H1 (cell line): Measurements from ENCODE around the gene NT5E. TPM values are rescaled to one million over a fixed set of nuclear protein-coding genes. Genes with fewer than 3 reads are reported as not detected.

Experiments used
- CTCF ChIA-PET: fragments of 300-600 bp; sonication (Branson Sonifier 250); formaldehyde crosslinking; loops from one replicate; lab custom pipeline; 2021; ENCODE audit not compliant: partially characterized antibody; lab: Charles Lee
- POLR2A ChIA-PET: fragments of 300-600 bp; sonication (Branson Sonifier 250); formaldehyde crosslinking; loops from one replicate; lab custom pipeline; 2021; ENCODE audit warnings: inconsistent platforms; ENCODE audit not compliant: partially characterized antibody; lab: Charles Lee
- DNase-seq, 2 experiments: peaks; one replicate each; pipeline versions ENCODE4 v3.0.0 to v3.0.0-alpha.2; 2010 to 2022; ENCODE audit warnings: low spot score in 2 of 2, low read depth in 1 of 2, mixed read lengths in 1 of 2
- FAIRE-seq: peaks from 2 replicates; lab custom pipeline; 2011; peaks lifted over from hg19 to GRCh38; lab: Jason Lieb, UNC
- H2AFZ ChIP-seq: 2 replicates; pipeline ENCODE4 v1.8.1; 2012; ENCODE audit warnings: low read length, inconsistent platforms
- H2AK5ac ChIP-seq: 2 replicates; pipeline ENCODE4 v1.6.1; 2013; ENCODE audit warnings: low read depth, low read length
- H2BK120ac ChIP-seq: replicated peaks from 2 replicates; pipeline ENCODE3; 2013; ENCODE audit warnings: low read depth, low read length, inconsistent platforms
- H2BK12ac ChIP-seq: 2 replicates; pipeline ENCODE4 v1.6.1; 2013; ENCODE audit warnings: low read depth, low read length
- H2BK15ac ChIP-seq: 2 replicates; pipeline ENCODE4 v1.6.1; 2013; ENCODE audit warnings: low read length
- H2BK20ac ChIP-seq: 2 replicates; pipeline ENCODE4 v1.6.1; 2013; ENCODE audit warnings: low read length
- H2BK5ac ChIP-seq: 2 replicates; pipeline ENCODE4 v1.6.1; 2013; ENCODE audit warnings: low read depth, low read length
- H3K14ac ChIP-seq: 2 replicates; pipeline ENCODE4 v1.6.1; 2013; ENCODE audit warnings: inconsistent platforms; ENCODE audit not compliant: insufficient read length
- H3K18ac ChIP-seq: 2 replicates; pipeline ENCODE4 v1.6.1; 2013; ENCODE audit warnings: low read length; ENCODE audit errors: extremely low read depth
- H3K23ac ChIP-seq: 2 replicates; pipeline ENCODE4 v1.6.1; 2013; ENCODE audit warnings: inconsistent platforms; ENCODE audit not compliant: insufficient read length
- H3K23me2 ChIP-seq: 2 replicates; pipeline ENCODE4 v1.6.1; 2013; ENCODE audit warnings: low read depth, low read length
- H3K27ac ChIP-seq: 2 replicates; pipeline ENCODE4 v1.6.1; 2011; ENCODE audit warnings: low read depth, low read length, inconsistent platforms
- H3K27me3 ChIP-seq, 4 experiments: replicated peaks in 1 of 4; 1 replicate in 1 of 4; 2 replicates in 3 of 4; pipeline versions ENCODE4 v1.6.1 to v1.8.1; 2011 to 2013; ENCODE audit warnings: low read length in 3 of 4, mild to moderate bottlenecking in 3 of 4, inconsistent platforms in 2 of 4, mixed read lengths in 2 of 4, moderate library complexity in 1 of 4; ENCODE audit not compliant: control insufficient read depth in 3 of 4, insufficient read depth in 3 of 4; ENCODE audit errors: extremely low read depth in 1 of 4
- H3K36me3 ChIP-seq, 4 experiments: 2 replicates each; pipeline versions ENCODE4 v1.6.1 to v1.8.1; 2011 to 2013; ENCODE audit warnings: mild to moderate bottlenecking in 4 of 4, low read length in 3 of 4, moderate library complexity in 2 of 4, control low read depth in 1 of 4, inconsistent platforms in 1 of 4; ENCODE audit not compliant: insufficient read depth in 4 of 4, control insufficient read depth in 2 of 4
- H3K4ac ChIP-seq: replicated peaks from 2 replicates; pipeline ENCODE3; 2013; ENCODE audit warnings: low read length, low read depth, mixed read lengths, inconsistent platforms; ENCODE audit not compliant: insufficient read length
- H3K4me1 ChIP-seq, 4 experiments: replicated peaks in 1 of 4; 1 replicate in 1 of 4; 2 replicates in 3 of 4; pipeline versions ENCODE4 v1.6.1 to v1.8.1; 2011 to 2013; ENCODE audit warnings: low read length in 3 of 4, inconsistent platforms in 2 of 4, mixed read lengths in 1 of 4; ENCODE audit not compliant: insufficient read depth in 4 of 4, control insufficient read depth in 3 of 4
- H3K4me2 ChIP-seq, 2 experiments: 2 replicates each; pipeline versions ENCODE4 v1.6.1 to v1.8.1; 2011 to 2013; ENCODE audit warnings: low read depth in 2 of 2, low read length in 2 of 2, control low read depth in 1 of 2, inconsistent platforms in 1 of 2, mild to moderate bottlenecking in 1 of 2; ENCODE audit not compliant: insufficient read depth in 1 of 2
- H3K4me3 ChIP-seq, 4 experiments: fragments of 200-600, 300-600 bp in 1 of 4; sonication (generic), shearing (Covaris generic), sonication (Bioruptor Twin) in 1 of 4; 2 replicates each; pipeline versions ENCODE4 v1.5.1 to v1.8.1; 2011 to 2016; ENCODE audit warnings: low read length in 4 of 4, low read depth in 3 of 4, control low read depth in 2 of 4, inconsistent platforms in 2 of 4, mild to moderate bottlenecking in 2 of 4, mixed read lengths in 1 of 4, moderate library complexity in 1 of 4; ENCODE audit not compliant: insufficient read depth in 2 of 4; ENCODE audit errors: extremely low read depth in 1 of 4
- H3K56ac ChIP-seq: replicated peaks from 2 replicates; pipeline ENCODE3; 2013; ENCODE audit warnings: low read depth, mild to moderate bottlenecking, mixed read lengths, low read length, inconsistent platforms; ENCODE audit not compliant: insufficient read length
- H3K79me1 ChIP-seq: 2 replicates; pipeline ENCODE4 v1.6.1; 2013; ENCODE audit warnings: low read depth, low read length, control low read depth
- H3K79me2 ChIP-seq, 2 experiments: 2 replicates each; pipeline versions ENCODE4 v1.6.1 to v1.8.1; 2012 to 2013; ENCODE audit warnings: low read length in 2 of 2, mild to moderate bottlenecking in 2 of 2, inconsistent platforms in 1 of 2; ENCODE audit not compliant: insufficient read depth in 2 of 2, control insufficient read depth in 1 of 2
- H3K9ac ChIP-seq, 4 experiments: replicated peaks in 1 of 4; 1 replicate in 1 of 4; 2 replicates in 3 of 4; pipeline versions ENCODE4 v1.6.1 to v1.8.1; 2011 to 2013; ENCODE audit warnings: low read depth in 3 of 4, low read length in 3 of 4, control low read depth in 2 of 4, mild to moderate bottlenecking in 2 of 4, moderate library complexity in 2 of 4, inconsistent platforms in 1 of 4; ENCODE audit errors: extremely low read depth in 1 of 4
- H3K9me3 ChIP-seq, 2 experiments: 2 replicates each; pipeline versions ENCODE4 v1.6.1 to v1.8.1; 2012 to 2013; ENCODE audit warnings: mild to moderate bottlenecking in 2 of 2, moderate library complexity in 2 of 2, control low read depth in 1 of 2, inconsistent platforms in 1 of 2, low read depth in 1 of 2, low read length in 1 of 2, mixed read lengths in 1 of 2; ENCODE audit not compliant: insufficient read depth in 2 of 2
- H4K20me1 ChIP-seq, 2 experiments: replicated peaks in 1 of 2; 2 replicates each; pipeline versions ENCODE3 to v1.8.1; 2011 to 2013; ENCODE audit warnings: inconsistent platforms in 2 of 2, low read length in 2 of 2, mild to moderate bottlenecking in 1 of 2; ENCODE audit not compliant: insufficient read depth in 2 of 2, control insufficient read depth in 1 of 2
- H4K5ac ChIP-seq: 2 replicates; pipeline ENCODE4 v1.6.1; 2013; ENCODE audit warnings: low read length, low read depth, mixed read lengths, inconsistent platforms; ENCODE audit not compliant: insufficient read length
- H4K8ac ChIP-seq: 2 replicates; pipeline ENCODE4 v1.8.0; 2013; ENCODE audit warnings: mild to moderate bottlenecking, moderate library complexity, low read length, inconsistent platforms; ENCODE audit not compliant: insufficient read depth; ENCODE audit errors: extremely low read depth
- H4K91ac ChIP-seq: replicated peaks from 2 replicates; pipeline ENCODE3; 2013; ENCODE audit warnings: low read length, mixed read lengths, inconsistent platforms; ENCODE audit not compliant: insufficient read length
- BCL11A ChIP-seq, 2 experiments: IDR thresholded peaks; one replicate each; pipeline ENCODE4 v1.6.1; 2011; ENCODE audit warnings: low read depth in 2 of 2, low read length in 2 of 2, mild to moderate bottlenecking in 2 of 2
- CEBPB ChIP-seq: IDR thresholded peaks from 2 replicates; pipeline ENCODE4 v1.6.1; 2012; ENCODE audit warnings: low read depth, low read length
- EZH2 ChIP-seq: fragments of 200-600 bp; sonication (generic); IDR thresholded peaks from 2 replicates; pipeline ENCODE4 v1.7.1; 2012; ENCODE audit warnings: low read depth, mild to moderate bottlenecking, moderate library complexity, low read length, inconsistent platforms; ENCODE audit not compliant: severe bottlenecking
- FOSL1 ChIP-seq: IDR thresholded peaks from 2 replicates; pipeline ENCODE4 v1.6.1; 2011; ENCODE audit warnings: mild to moderate bottlenecking, low read depth, low read length, moderate library complexity; ENCODE audit not compliant: insufficient read depth
- JUN ChIP-seq: IDR thresholded peaks from 2 replicates; pipeline ENCODE4 v1.6.1; 2011; ENCODE audit warnings: low read depth, mild to moderate bottlenecking, improper control_type of control experiment, low read length
- MAFK ChIP-seq: IDR thresholded peaks from 2 replicates; pipeline ENCODE4 v1.6.1; 2012; ENCODE audit warnings: low read depth, mild to moderate bottlenecking, improper control_type of control experiment, low read length
- POLR2A ChIP-seq, 2 experiments: IDR thresholded peaks; 1 replicate in 1 of 2; 2 replicates in 1 of 2; pipeline ENCODE4 v1.6.1; 2011; ENCODE audit warnings: low read depth in 2 of 2, low read length in 2 of 2, mild to moderate bottlenecking in 2 of 2; ENCODE audit errors: control extremely low read depth in 1 of 2
- RFX5 ChIP-seq: IDR thresholded peaks from 2 replicates; pipeline ENCODE4 v1.6.1; 2011; ENCODE audit warnings: low read depth, low read length, improper control_type of control experiment, borderline replicate concordance
- RNF2 ChIP-seq: fragments of 200-900, 300-1000 bp; sonication (generic); IDR thresholded peaks from 2 replicates; pipeline ENCODE4 v1.7.1; 2016; ENCODE audit warnings: borderline replicate concordance, low read depth, mild to moderate bottlenecking, antibody characterized with exemption, low read length; ENCODE audit not compliant: poor library complexity, severe bottlenecking; ENCODE audit errors: missing control alignments
- SIX5 ChIP-seq: IDR thresholded peaks from 2 replicates; pipeline ENCODE4 v1.6.1; 2011; ENCODE audit warnings: mild to moderate bottlenecking, low read depth, low read length
- SP2 ChIP-seq: IDR thresholded peaks from 2 replicates; pipeline ENCODE4 v1.6.1; 2012; ENCODE audit warnings: mild to moderate bottlenecking, low read length, inconsistent platforms
- TAF7 ChIP-seq: optimal IDR thresholded peaks from 2 replicates; pipeline ENCODE3; 2011; ENCODE audit warnings: low read depth, mild to moderate bottlenecking, inconsistent platforms, low read length, moderate library complexity, borderline replicate concordance
- polyA plus RNA-seq, 7 experiments: library from polyadenylated mRNA; depleted of rRNA in 3 of 7; stranded (reverse) in 5 of 7; unstranded in 2 of 7; fragments of >200 nt in 5 of 7; fragments of 200-250 nt in 2 of 7; gene quantifications; 1 replicate in 5 of 7; 2 replicates in 1 of 7; 4 replicates in 1 of 7; pipeline versions ENCODE4 v1.2.1 to v1.2.3, GENCODE V29; 2011 to 2013; ENCODE audit warnings: missing spikeins in 2 of 7, mixed read lengths in 2 of 7
- total RNA-seq: library from RNA; stranded (reverse); fragmentation: NEBNext Ultra II Directional; extraction: Animal tissue kit (Norgen Biotek cat#: 25700); gene quantifications from 2 replicates; pipeline ENCODE4 v1.2.1, GENCODE V29; 2021

NT5E gene
- total and polyA plus RNA-seq, 2 of the 8 experiments (the other 6 are each of a cell fraction or from before 2014, with no cell fraction given): 0.74 to 1.5 TPM

- Histone ChIP-seq H2BK15ac (no peak overlapping the region), H3K36me3 (peaks cover 0 to 13% (median 0%) of the 10 kb centered on the region in 4 experiments; a peak in 2 of 8 replicates), H2BK12ac (no peak overlapping the region), H4K91ac (no peak overlapping the region), H3K9ac (no peak overlapping the region), H3K56ac (no peak overlapping the region), H3K27ac (no peak overlapping the region), H4K20me1 (no peaks in the 10 kb centered on the region), H3K18ac (no peak overlapping the region), H3K79me1 (no peaks in the 10 kb centered on the region), H2AFZ (no peak overlapping the region), H2AK5ac (no peak overlapping the region), H3K9me3 (no peaks in the 10 kb centered on the region), H3K4me2 (no peak overlapping the region), H3K79me2 (no peaks in the 10 kb centered on the region), H3K4me1 (no peaks in the 10 kb centered on the region), H2BK20ac (no peak overlapping the region), H3K27me3 (no peaks in the 10 kb centered on the region), H3K4ac (no peak overlapping the region), H3K4me3 (no peak overlapping the region), H2BK5ac (no peak overlapping the region), H2BK120ac (no peak overlapping the region), H4K8ac (no peak overlapping the region), H4K5ac (no peak overlapping the region), H3K23ac (no peak overlapping the region), H3K14ac (no peak overlapping the region), H3K23me2 (no peaks in the 10 kb centered on the region)
- FAIRE-seq: no peak
- TF ChIP-seq SIX5 (no peak), RNF2 (no peak), JUN (no peak), CEBPB (no peak), POLR2A (IDR thresholded peaks at IDR 0.05; ENCODE audit: control extremely low read depth in 1 of 2, low read depth in 2 of 2, low read length in 2 of 2) (no peak), FOSL1 (no peak), RFX5 (no peak), MAFK (no peak), SP2 (no peak), EZH2 (no peak), BCL11A (IDR thresholded peaks at IDR 0.05; ENCODE audit: low read depth in 2 of 2, low read length in 2 of 2) (no peak), TAF7 (no peak)
- ChIA-PET CTCF (interaction anchor here (1.3 kb wide), 2 partner anchors 20 to 33 kb away, joined by 3 to 5 read pairs; no protein-coding TSS in a partner anchor), POLR2A (no interaction called here)
- no peak for DNase-seq
Measured at GRCh38 chr6:85516168-85516567, 66.3 kb downstream of the NT5E start.
